DMS53 treated with DMSO at 0.1 percent for 48 hours (cell line): ENCODE measurements around the gene MMP3.

Experiments
- DNase-seq: peaks from one replicate; lab custom pipeline; 2025; ENCODE audit not compliant: unreplicated experiment; lab: John Stamatoyannopoulos, UW

MMP3 gene

DNA sequence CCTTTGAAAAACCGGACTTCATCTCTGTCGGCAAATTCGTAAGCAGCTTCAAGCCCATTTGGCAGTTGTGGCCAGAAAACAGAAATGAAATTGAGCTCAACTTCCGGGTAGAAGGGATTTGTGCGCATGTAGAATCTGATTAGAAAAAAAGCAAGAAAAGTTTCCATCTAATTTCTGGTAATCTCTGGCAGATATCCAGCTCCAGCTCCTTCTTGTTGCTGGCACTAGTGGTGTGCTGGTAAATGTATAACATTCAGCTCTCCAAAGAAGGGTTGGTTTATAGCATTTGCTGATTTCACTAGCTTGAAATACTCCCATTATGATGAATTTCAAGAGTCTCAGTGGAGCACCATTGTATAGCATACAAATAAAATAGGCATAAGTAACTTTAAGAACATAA is 50.8 kb downstream of the MMP3 start:
- no peak for DNase-seq

DNA sequence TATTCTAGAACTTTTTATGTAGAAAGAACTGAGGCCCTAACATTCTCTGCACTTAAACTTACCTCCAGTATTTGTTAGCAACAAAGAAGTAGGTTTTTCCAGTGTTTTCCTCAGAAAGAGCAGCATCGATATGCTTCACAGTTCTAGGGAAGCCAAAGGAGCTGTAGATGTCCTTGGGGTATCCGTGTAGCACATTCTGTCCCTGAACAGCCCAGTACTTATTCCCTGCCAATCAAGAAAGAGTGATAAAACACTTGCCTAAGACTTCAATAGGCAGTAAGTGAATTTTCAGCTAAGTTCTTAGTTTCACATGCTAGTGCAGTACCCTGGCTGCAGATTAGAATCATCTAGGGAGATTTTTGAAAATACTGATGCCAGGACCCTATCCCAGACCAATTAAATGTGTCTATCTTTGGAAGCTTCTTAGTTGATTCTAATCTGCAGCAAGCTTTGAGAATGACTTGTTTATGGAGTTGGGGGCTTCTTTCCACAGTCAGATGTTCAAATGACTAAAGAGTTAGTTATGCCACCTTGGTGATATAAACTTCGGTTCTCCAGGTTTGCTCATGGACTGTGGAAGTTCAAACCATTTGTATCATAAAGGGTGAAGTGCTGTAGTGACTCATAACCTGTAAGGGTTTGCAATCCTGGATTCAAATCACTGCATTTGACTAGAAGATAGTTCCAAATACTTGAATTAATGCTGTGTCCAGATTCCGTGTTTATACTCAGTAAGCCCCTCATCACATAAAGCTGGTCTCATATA is 52.0 kb downstream of the MMP3 start:
- DNase-seq = no peak

DNA sequence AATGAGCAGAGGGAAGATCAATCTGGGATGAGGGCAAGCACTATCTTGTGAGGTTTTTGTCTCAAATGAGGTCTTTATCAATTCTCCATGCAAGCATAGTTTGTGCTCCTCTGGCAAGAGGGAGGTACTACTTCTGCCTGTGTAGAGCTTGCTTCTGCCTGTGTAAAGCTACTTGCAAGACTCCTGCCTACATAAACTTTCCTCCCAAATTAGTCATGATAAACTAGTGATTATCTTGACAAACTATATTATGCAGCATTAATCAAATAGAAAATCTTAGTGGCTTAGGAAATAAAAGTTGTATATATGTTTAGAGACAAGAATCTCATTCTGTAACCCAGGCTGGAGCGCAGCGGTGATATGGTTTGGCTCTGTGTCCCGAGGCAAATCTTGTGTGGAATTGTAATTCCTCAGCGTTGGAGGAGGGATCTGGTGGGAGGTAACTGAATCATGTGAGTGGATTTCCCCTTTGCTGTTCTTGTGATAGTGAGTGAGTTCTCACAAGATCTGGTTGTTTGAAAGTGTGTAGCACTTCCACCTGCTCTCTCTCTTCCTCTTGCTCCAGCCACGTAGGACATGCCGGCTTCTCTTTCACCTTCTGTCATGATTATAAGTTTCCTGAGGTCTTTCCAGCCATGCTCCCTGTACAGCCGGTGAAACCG is 54.9 kb downstream of the MMP3 start:
- no peak for DNase-seq
